ENCODE measurements around the gene NHERF2.

Gene NHERF2

GRCh38 chr16:2076072-2076865 is 49.6 kb downstream of the NHERF2 start:
- TF ChIP-seq, protein P1, sequence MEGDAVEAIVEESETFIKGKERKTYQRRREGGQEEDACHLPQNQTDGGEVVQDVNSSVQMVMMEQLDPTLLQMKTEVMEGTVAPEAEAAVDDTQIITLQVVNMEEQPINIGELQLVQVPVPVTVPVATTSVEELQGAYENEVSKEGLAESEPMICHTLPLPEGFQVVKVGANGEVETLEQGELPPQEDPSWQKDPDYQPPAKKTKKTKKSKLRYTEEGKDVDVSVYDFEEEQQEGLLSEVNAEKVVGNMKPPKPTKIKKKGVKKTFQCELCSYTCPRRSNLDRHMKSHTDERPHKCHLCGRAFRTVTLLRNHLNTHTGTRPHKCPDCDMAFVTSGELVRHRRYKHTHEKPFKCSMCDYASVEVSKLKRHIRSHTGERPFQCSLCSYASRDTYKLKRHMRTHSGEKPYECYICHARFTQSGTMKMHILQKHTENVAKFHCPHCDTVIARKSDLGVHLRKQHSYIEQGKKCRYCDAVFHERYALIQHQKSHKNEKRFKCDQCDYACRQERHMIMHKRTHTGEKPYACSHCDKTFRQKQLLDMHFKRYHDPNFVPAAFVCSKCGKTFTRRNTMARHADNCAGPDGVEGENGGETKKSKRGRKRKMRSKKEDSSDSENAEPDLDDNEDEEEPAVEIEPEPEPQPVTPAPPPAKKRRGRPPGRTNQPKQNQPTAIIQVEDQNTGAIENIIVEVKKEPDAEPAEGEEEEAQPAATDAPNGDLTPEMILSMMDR (conservative IDR thresholded peaks at IDR 0.05), result no peak
- H3K27ac ChIP-seq, result no peak overlapping the region

DNA sequence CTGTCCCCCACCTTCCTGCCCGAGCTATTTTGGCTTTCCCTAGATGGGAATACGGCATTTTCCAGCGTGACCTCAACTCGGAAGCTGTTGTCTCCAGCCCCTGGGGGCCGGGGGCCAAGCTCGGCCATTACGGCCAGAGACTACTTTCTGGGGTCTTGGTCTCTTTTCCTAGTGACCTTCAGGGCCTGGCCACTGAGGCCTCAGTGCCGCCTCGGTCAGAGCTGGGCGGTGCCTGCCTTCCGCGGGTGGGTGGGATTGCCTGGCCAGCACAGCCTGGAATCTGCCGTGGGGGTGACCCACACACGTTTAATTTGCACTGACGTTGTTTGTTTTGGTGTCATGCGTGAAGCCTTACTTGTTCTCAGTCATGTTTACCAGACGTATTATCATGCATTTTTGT is 50.3 kb downstream of the NHERF2 start:
- no peak overlapping the region for H3K27ac ChIP-seq
- TF ChIP-seq, protein P1 (conservative IDR thresholded peaks at IDR 0.05), result no peak

GRCh38 chr16:2077696-2078095 is 51.0 kb downstream of the NHERF2 start:
- TF ChIP-seq, protein P1 (conservative IDR thresholded peaks at IDR 0.05), result no peak
- H3K27ac ChIP-seq, result no peak overlapping the region

DNA sequence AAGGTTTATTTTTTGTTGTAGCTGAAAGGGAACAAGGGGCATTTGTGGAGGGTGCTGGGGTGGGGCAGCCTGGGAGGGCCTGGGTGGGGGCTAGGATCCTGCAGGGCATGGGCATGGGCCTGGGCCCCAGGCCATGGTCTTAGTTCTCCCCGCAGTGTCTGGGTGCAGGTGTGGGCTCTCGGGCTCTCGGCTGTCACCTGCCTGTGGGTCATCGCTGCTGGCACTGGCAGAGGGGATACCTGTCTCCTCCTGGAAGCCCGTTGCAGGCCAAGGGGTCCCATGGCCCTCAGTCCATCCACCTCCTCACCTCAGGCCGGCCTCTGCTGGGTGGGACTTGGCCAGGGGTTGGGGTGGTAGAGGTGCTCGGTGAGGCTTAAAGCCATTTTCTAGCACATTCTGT is 51.4 kb downstream of the NHERF2 start:
- TF ChIP-seq, protein P1 (conservative IDR thresholded peaks at IDR 0.05), result no peak
- H3K27ac ChIP-seq, result no peak overlapping the region

- H3K27ac ChIP-seq, result no peak overlapping the region
- TF ChIP-seq, protein P1 (conservative IDR thresholded peaks at IDR 0.05), result no peak
Measured at GRCh38 chr16:2078691-2079090, 52.0 kb downstream of the NHERF2 start.

DNA sequence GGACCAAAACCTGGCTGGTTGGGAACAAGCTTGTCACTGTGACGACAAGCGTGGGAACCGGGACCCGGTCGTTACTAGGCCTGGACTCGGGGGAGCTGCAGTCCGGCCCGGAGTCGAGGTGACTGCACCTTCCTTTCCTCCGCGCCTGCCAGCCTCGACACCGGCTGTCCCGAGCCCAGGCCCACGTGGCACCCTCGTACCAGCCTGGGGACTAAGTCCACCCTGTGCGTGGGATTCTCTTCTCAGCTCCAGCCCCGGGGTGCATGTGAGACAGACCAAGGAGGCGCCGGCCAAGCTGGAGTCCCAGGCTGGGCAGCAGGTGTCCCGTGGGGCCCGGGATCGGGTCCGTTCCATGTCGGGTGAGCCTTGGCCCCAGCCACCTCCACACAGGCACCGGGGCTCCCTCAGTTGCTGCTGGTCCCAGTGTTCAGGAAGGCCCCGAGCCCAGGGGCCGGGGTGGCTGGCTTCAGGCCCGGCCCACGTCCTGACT is 52.7 kb downstream of the NHERF2 start:
- H3K27ac ChIP-seq, result no peak overlapping the region
- TF ChIP-seq, protein P1 (conservative IDR thresholded peaks at IDR 0.05), result no peak

- no peak overlapping the region for H3K27ac ChIP-seq
- TF ChIP-seq, protein P1 (conservative IDR thresholded peaks at IDR 0.05), result no peak
Measured at GRCh38 chr16:2079991-2080390, 53.3 kb downstream of the NHERF2 start.

All from VCaP (cell line).